ENCODE data around the gene CFAP43. TPM values are rescaled to one million over a fixed set of nuclear protein-coding genes. Genes with fewer than 3 reads are reported as not detected.

Gene CFAP43
- total RNA-seq, 1 donor from 2014 or later, result 0.15 TPM

DNA sequence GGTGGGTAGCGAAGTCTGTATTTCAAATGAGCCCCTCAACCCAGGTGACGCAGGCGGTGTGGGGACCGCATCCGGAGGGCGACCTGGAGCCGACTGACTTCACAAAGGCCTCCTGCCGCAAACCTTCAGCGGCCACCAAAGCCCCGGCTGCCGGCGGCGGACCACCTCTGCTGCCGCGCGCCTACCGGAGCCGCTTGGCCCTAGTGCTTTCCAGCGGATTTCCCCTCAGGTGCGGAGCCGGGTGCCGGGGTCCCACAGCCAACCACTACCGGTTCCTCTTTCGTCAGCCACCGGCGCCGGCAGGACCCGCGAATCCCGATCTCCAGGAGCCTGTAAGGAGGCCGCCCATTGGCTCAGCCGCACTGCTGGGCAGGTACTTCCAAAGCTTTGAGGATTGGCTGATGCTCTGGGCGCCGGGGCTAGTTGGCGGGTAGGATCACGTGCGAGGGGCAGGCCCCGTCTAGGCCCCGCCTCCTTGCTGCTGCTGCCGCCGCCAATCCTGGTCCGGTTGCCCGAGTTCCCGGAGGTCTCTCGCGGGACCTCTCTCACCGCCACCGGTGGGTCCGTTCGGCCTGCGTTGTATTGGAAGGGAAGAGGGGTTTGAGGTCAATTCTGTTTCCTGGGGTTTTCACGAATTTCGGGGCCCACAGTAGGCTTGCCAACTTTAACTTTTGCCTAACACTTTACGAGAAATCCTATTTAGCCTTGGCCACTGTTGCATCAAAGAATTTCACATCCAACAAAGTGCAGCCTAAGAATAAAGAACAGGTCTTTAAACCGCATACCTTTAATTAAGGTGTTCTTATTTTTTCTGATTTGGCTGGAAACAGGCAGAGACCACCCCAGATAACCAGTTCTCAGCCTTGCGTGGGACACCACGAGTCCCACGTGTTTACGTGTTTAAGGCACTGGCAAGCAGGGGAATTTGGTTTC is 36.8 kb upstream of the CFAP43 start, which contains the start of gene GSTO2:
TSS of gene GSTO2 (plus strand) at position 472 of the 933 bp plus-strand sequence. CDS start 5,732 bp downstream, outside the sequence.
- no peaks in the 10 kb centered on the region for H3K9me3 Mint-ChIP-seq (ENCODE audit: low read depth)
- TF ChIP-seq, protein P1, sequence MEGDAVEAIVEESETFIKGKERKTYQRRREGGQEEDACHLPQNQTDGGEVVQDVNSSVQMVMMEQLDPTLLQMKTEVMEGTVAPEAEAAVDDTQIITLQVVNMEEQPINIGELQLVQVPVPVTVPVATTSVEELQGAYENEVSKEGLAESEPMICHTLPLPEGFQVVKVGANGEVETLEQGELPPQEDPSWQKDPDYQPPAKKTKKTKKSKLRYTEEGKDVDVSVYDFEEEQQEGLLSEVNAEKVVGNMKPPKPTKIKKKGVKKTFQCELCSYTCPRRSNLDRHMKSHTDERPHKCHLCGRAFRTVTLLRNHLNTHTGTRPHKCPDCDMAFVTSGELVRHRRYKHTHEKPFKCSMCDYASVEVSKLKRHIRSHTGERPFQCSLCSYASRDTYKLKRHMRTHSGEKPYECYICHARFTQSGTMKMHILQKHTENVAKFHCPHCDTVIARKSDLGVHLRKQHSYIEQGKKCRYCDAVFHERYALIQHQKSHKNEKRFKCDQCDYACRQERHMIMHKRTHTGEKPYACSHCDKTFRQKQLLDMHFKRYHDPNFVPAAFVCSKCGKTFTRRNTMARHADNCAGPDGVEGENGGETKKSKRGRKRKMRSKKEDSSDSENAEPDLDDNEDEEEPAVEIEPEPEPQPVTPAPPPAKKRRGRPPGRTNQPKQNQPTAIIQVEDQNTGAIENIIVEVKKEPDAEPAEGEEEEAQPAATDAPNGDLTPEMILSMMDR (IDR thresholded peaks at IDR 0.05), result no peak

DNA sequence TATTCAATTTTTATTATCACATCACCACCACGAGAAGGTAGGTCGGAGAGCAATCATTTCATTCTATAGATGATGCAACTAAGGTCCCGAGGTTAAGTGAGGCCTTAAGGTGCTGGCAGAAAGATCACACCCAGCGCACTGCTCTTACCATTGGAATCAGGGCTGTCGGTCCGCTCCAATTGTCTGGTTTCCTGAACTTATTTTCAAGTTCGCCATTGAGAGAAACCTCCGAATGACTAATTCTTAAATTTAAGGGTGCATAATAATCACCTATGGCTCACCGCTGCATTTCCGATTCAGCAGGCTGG is 36.2 kb upstream of the CFAP43 start:
- peak overlapping the region; percentile 96 for H3K27ac Mint-ChIP-seq (ENCODE audit: unreplicated experiment)
- TF ChIP-seq, protein P1 (IDR thresholded peaks at IDR 0.05), result no peak
- H3K27me3 Mint-ChIP-seq (ENCODE audit: low read depth), result no peaks in the 10 kb centered on the region
- peaks cover 14% of the 10 kb centered on the region for H3K36me3 Mint-ChIP-seq (ENCODE audit: low read depth)
- no peak for DNase-seq (ENCODE audit: low spot score)
- H3K9me3 Mint-ChIP-seq (ENCODE audit: low read depth), result no peaks in the 10 kb centered on the region
- peaks cover 25% of the 10 kb centered on the region for H3K4me1 Mint-ChIP-seq (ENCODE audit: low read depth)
- H3K4me3 Mint-ChIP-seq (ENCODE audit: unreplicated experiment), result peak overlapping the region; percentile 87

More for the DNA sequence above, 36.8 kb upstream of the CFAP43 start, which contains the start of gene GSTO2:
- DNase-seq (ENCODE audit: low spot score), result peak; percentile 100
- no peaks in the 10 kb centered on the region for H3K27me3 Mint-ChIP-seq (ENCODE audit: low read depth)
- H3K4me3 Mint-ChIP-seq (ENCODE audit: unreplicated experiment), result peak within 1 kb of the TSS; percentile 87
- H3K36me3 Mint-ChIP-seq (ENCODE audit: low read depth), result peaks cover 11% of the 10 kb centered on the region
- peaks cover 27% of the 10 kb centered on the region for H3K4me1 Mint-ChIP-seq (ENCODE audit: low read depth)
- peak within 1 kb of the TSS; percentile 96 for H3K27ac Mint-ChIP-seq (ENCODE audit: unreplicated experiment)

DNA sequence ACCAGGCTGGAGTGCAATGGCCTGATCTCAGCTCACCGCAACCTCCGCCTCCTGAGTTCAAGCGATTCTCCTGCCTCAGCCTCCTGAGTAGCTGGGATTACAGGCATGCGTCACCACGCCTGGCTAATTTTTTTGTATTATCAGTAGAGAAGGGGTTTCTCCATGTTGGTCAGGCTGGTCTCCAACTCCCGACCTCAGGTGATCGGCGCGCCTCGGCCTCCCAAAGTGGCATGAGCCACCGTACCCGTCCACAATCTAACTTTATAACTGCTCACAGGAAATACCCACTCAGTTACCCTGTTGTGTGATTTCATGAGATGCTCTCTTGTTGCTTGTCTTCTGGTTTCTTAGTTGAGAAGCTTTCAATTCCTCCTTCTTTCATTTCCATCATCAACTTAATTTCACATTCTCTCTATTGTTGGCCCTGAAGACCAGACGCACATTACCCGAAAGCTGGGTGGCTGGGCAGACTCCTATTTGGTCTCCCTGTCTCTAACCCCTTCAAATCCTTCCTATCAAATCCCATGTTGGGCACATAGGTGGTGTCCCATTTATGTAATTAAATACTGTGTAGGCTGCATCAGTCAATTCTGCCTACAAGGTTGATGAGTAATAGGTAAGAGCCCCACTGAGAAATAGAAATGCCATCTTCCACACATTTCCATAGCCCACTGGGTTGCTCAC is 35.7 kb upstream of the CFAP43 start:
- peak overlapping the region; percentile 87 for H3K4me3 Mint-ChIP-seq (ENCODE audit: unreplicated experiment)
- no peaks in the 10 kb centered on the region for H3K27me3 Mint-ChIP-seq (ENCODE audit: low read depth)
- DNase-seq (ENCODE audit: low spot score), result no peak
- peak overlapping the region; percentile 96 for H3K27ac Mint-ChIP-seq (ENCODE audit: unreplicated experiment)
- peaks cover 14% of the 10 kb centered on the region for H3K36me3 Mint-ChIP-seq (ENCODE audit: low read depth)
- H3K4me1 Mint-ChIP-seq (ENCODE audit: low read depth), result peaks cover 20% of the 10 kb centered on the region
- TF ChIP-seq, protein P1 (IDR thresholded peaks at IDR 0.05), result no peak
- no peaks in the 10 kb centered on the region for H3K9me3 Mint-ChIP-seq (ENCODE audit: low read depth)

DNA sequence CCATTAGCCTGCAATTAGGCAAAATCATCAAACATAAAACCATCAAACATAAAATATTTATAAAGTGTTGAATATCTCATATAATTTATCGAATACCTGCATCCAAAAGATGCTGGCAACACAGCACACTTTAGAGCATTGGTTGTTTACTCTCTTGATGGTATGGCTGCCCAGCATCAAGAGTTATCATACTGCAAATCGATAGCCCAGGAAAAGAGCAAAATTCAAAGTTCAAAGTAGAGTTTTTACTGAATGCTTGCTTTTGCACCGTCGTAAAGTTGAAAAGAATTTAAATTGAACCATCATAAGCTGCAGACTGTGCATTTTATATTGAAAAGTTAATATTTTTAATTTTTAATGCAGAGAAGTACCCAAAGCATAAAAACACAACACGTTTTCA is 32.6 kb upstream of the CFAP43 start:
- no peaks in the 10 kb centered on the region for H3K9me3 Mint-ChIP-seq (ENCODE audit: low read depth)
- H3K4me1 Mint-ChIP-seq (ENCODE audit: low read depth), result peaks cover 39% of the 10 kb centered on the region
- H3K27ac Mint-ChIP-seq (ENCODE audit: unreplicated experiment), result no peak overlapping the region
- H3K4me3 Mint-ChIP-seq (ENCODE audit: unreplicated experiment), result no peak overlapping the region
- H3K27me3 Mint-ChIP-seq (ENCODE audit: low read depth), result no peaks in the 10 kb centered on the region
- no peak for DNase-seq (ENCODE audit: low spot score)
- H3K36me3 Mint-ChIP-seq (ENCODE audit: low read depth), result peaks cover 20% of the 10 kb centered on the region
- TF ChIP-seq, protein P1 (IDR thresholded peaks at IDR 0.05), result no peak

DNA sequence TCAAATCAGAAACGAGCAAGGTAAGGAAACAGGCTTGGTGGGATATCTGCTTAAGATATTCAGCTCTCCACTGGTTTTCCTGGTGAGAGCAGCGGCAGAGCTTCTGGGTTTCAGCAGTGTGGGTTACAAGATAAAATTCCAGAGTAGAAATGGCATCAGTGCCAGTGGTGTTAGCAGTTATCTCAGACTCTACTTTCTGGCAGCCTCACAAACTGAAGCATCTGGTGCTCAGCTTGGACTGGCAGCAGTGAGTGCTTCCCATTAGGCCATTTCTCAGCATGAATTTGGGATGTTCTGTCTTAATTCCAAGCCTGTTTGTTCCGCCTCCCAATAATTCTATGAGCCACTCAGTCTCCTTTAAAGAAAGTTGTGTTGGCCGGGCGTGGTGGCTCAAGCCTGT is 29.9 kb upstream of the CFAP43 start:
- TF ChIP-seq, protein P1 (IDR thresholded peaks at IDR 0.05), result no peak
- no peak overlapping the region for H3K27ac Mint-ChIP-seq (ENCODE audit: unreplicated experiment)
- H3K9me3 Mint-ChIP-seq (ENCODE audit: low read depth), result no peaks in the 10 kb centered on the region
- H3K4me3 Mint-ChIP-seq (ENCODE audit: unreplicated experiment), result no peak overlapping the region
- no peak for DNase-seq (ENCODE audit: low spot score)
- H3K36me3 Mint-ChIP-seq (ENCODE audit: low read depth), result peaks cover 30% of the 10 kb centered on the region
- peaks cover 43% of the 10 kb centered on the region for H3K4me1 Mint-ChIP-seq (ENCODE audit: low read depth)
- H3K27me3 Mint-ChIP-seq (ENCODE audit: low read depth), result no peaks in the 10 kb centered on the region

Measured in chondrocyte (in vitro differentiated cells).